ENCODE data around the gene DHCR24.

Gene DHCR24

GRCh38 chr1:54850069-54850730, 36.8 kb downstream of the DHCR24 start:
- no peaks in the 10 kb centered on the region for H3K4me1 ChIP-seq
- no peaks in the 10 kb centered on the region for H3K27me3 ChIP-seq (ENCODE audit: low read depth)
- H3K36me3 ChIP-seq (replicated peaks): peaks cover 63% of the 10 kb centered on the region
- H3K9me3 ChIP-seq: no peaks in the 10 kb centered on the region
- no peak overlapping the region for H3K4me3 ChIP-seq
- DNase-seq (ENCODE audit: low spot score in 2 of 2): no peak
- in situ Hi-C loops (cut with MboI; ENCODE audit: low sequenced_read_pairs): no loop called here

- peaks cover 58% of the 10 kb centered on the region for H3K36me3 ChIP-seq (replicated peaks)
- no peak for DNase-seq (ENCODE audit: low spot score in 2 of 2)
- H3K4me1 ChIP-seq: no peaks in the 10 kb centered on the region
- H3K4me3 ChIP-seq: no peak overlapping the region
- H3K9me3 ChIP-seq: no peaks in the 10 kb centered on the region
- H3K27me3 ChIP-seq (ENCODE audit: low read depth): no peaks in the 10 kb centered on the region
- in situ Hi-C loops (cut with MboI; ENCODE audit: low sequenced_read_pairs): no loop called here
Observed at GRCh38 chr1:54849219-54850068, 37.6 kb downstream of the DHCR24 start.

- DNase-seq (ENCODE audit: low spot score in 2 of 2): no peak
- in situ Hi-C loops (cut with MboI; ENCODE audit: low sequenced_read_pairs): no loop called here
- no peaks in the 10 kb centered on the region for H3K27me3 ChIP-seq (ENCODE audit: low read depth)
- H3K4me1 ChIP-seq: no peaks in the 10 kb centered on the region
- H3K36me3 ChIP-seq (replicated peaks): peaks cover 47% of the 10 kb centered on the region
- H3K9me3 ChIP-seq: no peaks in the 10 kb centered on the region
- H3K4me3 ChIP-seq: no peak overlapping the region
Observed at GRCh38 chr1:54848134-54848948, 38.7 kb downstream of the DHCR24 start.

GRCh38 chr1:54846716-54847284, 40.2 kb downstream of the DHCR24 start:
- Histone ChIP-seq H3K4me1 (no peaks in the 10 kb centered on the region), H3K4me3 (no peak overlapping the region), H3K36me3 (replicated peaks) (peaks cover 33% of the 10 kb centered on the region), H3K27me3 (ENCODE audit: low read depth) (no peaks in the 10 kb centered on the region), H3K9me3 (no peaks in the 10 kb centered on the region)
- in situ Hi-C loops (cut with MboI; ENCODE audit: low sequenced_read_pairs): no loop called here
- DNase-seq (ENCODE audit: low spot score in 2 of 2): no peak

- no peaks in the 10 kb centered on the region for H3K27me3 ChIP-seq (ENCODE audit: low read depth)
- H3K9me3 ChIP-seq: no peaks in the 10 kb centered on the region
- H3K4me3 ChIP-seq: no peak overlapping the region
- in situ Hi-C loops (cut with MboI; ENCODE audit: low sequenced_read_pairs): no loop called here
- H3K4me1 ChIP-seq: no peaks in the 10 kb centered on the region
- peaks cover 28% of the 10 kb centered on the region for H3K36me3 ChIP-seq (replicated peaks)
- DNase-seq (ENCODE audit: low spot score in 2 of 2): no peak
Observed at GRCh38 chr1:54846301-54846700, 40.7 kb downstream of the DHCR24 start.

GRCh38 chr1:54845772-54846171, 41.2 kb downstream of the DHCR24 start:
- Histone ChIP-seq H3K27me3 (ENCODE audit: low read depth) (no peaks in the 10 kb centered on the region), H3K36me3 (replicated peaks) (peaks cover 23% of the 10 kb centered on the region), H3K4me3 (no peak overlapping the region), H3K4me1 (no peaks in the 10 kb centered on the region), H3K9me3 (no peaks in the 10 kb centered on the region)
- in situ Hi-C loops (cut with MboI; ENCODE audit: low sequenced_read_pairs): no loop called here
- DNase-seq (ENCODE audit: low spot score in 2 of 2): no peak

GRCh38 chr1:54844564-54844963, 42.4 kb downstream of the DHCR24 start:
- no peaks in the 10 kb centered on the region for H3K9me3 ChIP-seq
- in situ Hi-C loops (cut with MboI; ENCODE audit: low sequenced_read_pairs): no loop called here
- no peaks in the 10 kb centered on the region for H3K27me3 ChIP-seq (ENCODE audit: low read depth)
- H3K4me1 ChIP-seq: no peaks in the 10 kb centered on the region
- H3K4me3 ChIP-seq: no peak overlapping the region
- peaks cover 11% of the 10 kb centered on the region for H3K36me3 ChIP-seq (replicated peaks)
- DNase-seq (ENCODE audit: low spot score in 2 of 2): no peak

GRCh38 chr1:54843449-54843848, 43.5 kb downstream of the DHCR24 start:
- DNase-seq (ENCODE audit: low spot score in 2 of 2): no peak
- no peak overlapping the region for H3K4me3 ChIP-seq
- peaks cover 1% of the 10 kb centered on the region for H3K36me3 ChIP-seq (replicated peaks)
- H3K27me3 ChIP-seq (ENCODE audit: low read depth): no peaks in the 10 kb centered on the region
- in situ Hi-C loops (cut with MboI; ENCODE audit: low sequenced_read_pairs): no loop called here
- no peaks in the 10 kb centered on the region for H3K4me1 ChIP-seq
- H3K9me3 ChIP-seq: no peaks in the 10 kb centered on the region

GRCh38 chr1:54842963-54843362, 44.0 kb downstream of the DHCR24 start:
- no peak for DNase-seq (ENCODE audit: low spot score in 2 of 2)
- Histone ChIP-seq H3K4me3 (no peak overlapping the region), H3K27me3 (ENCODE audit: low read depth) (no peaks in the 10 kb centered on the region), H3K36me3 (replicated peaks) (no peaks in the 10 kb centered on the region; the same call in 1 of the 2 replicates), H3K9me3 (no peaks in the 10 kb centered on the region), H3K4me1 (no peaks in the 10 kb centered on the region)
- in situ Hi-C loops (cut with MboI; ENCODE audit: low sequenced_read_pairs): no loop called here

GRCh38 chr1:54842206-54842915, 44.6 kb downstream of the DHCR24 start:
- in situ Hi-C loops (cut with MboI; ENCODE audit: low sequenced_read_pairs): no loop called here
- H3K9me3 ChIP-seq: no peaks in the 10 kb centered on the region

GRCh38 chr1:54839824-54840223, 47.2 kb downstream of the DHCR24 start:
- Histone ChIP-seq H3K27me3 (ENCODE audit: low read depth) (peaks cover 17% of the 10 kb centered on the region), H3K36me3 (replicated peaks) (no peaks in the 10 kb centered on the region), H3K4me3 (no peak overlapping the region), H3K4me1 (no peaks in the 10 kb centered on the region), H3K9me3 (no peaks in the 10 kb centered on the region)
- in situ Hi-C loops (cut with MboI; ENCODE audit: low sequenced_read_pairs): no loop called here
- no peak for DNase-seq (ENCODE audit: low spot score in 2 of 2)

More at GRCh38 chr1:54842206-54842915, 44.6 kb downstream of the DHCR24 start:
- no peaks in the 10 kb centered on the region; the same call in 1 of the 2 replicates for H3K36me3 ChIP-seq (replicated peaks)
- H3K4me1 ChIP-seq: no peaks in the 10 kb centered on the region
- DNase-seq (ENCODE audit: low spot score in 2 of 2): no peak
- no peaks in the 10 kb centered on the region for H3K27me3 ChIP-seq (ENCODE audit: low read depth)
- H3K4me3 ChIP-seq: no peak overlapping the region

GRCh38 chr1:54838565-54839180, 48.3 kb downstream of the DHCR24 start:
- DNase-seq (ENCODE audit: low spot score in 2 of 2): no peak
- in situ Hi-C loops (cut with MboI; ENCODE audit: low sequenced_read_pairs): no loop called here
- Histone ChIP-seq H3K4me3 (no peak overlapping the region), H3K4me1 (no peaks in the 10 kb centered on the region), H3K27me3 (ENCODE audit: low read depth) (peaks cover 27% of the 10 kb centered on the region), H3K36me3 (replicated peaks) (no peaks in the 10 kb centered on the region), H3K9me3 (no peaks in the 10 kb centered on the region)
